NOMO-1 treated with DMSO at 0.1 percent for 48 hours (cell line): ENCODE results near the gene IL22RA2.

Experiments
- DNase-seq: peaks from one replicate; lab custom pipeline; 2025; ENCODE audit not compliant: unreplicated experiment; lab: John Stamatoyannopoulos, UW

IL22RA2 gene

GRCh38 chr6:137197684-137198645, 24.5 kb upstream of the IL22RA2 start:
- DNase-seq = no peak

DNA sequence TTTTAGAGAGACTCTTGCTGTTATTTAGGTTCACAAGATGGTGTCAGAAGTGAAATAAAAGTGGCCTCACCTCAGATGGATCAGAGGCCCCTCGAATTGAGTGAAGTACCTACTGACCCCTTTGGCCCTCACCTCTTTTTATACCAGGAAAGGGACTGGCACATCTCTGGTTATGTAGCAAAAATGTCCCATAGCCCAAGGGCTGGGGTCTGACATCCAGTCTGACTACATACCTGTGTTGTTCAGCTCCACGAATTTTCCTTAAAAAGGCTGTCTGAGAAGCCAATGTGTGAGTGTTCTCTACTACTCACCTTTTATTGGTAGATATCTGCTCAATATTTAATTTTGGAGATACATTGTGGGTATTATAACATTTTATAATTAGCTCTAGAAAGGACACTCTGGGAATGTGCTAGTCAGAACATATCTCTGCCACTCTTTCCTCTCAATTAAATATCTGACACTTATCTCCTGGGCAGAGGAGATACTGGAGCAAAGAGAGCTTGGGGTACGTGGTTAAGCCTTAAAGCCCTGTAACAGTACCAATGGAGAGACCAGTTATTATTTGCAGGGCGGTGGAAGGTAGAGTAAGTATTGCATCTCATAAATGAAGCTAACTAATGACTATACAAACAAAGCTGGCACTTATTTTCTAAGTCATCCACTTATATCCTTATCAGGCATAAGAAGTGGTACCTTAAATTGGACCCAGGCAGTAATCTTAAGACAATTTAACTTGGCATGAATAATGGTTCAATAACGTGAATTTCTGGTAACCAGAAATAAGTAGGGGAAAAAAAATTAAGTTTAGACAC, 20.0 kb upstream of the IL22RA2 start:
- no peak for DNase-seq

DNA sequence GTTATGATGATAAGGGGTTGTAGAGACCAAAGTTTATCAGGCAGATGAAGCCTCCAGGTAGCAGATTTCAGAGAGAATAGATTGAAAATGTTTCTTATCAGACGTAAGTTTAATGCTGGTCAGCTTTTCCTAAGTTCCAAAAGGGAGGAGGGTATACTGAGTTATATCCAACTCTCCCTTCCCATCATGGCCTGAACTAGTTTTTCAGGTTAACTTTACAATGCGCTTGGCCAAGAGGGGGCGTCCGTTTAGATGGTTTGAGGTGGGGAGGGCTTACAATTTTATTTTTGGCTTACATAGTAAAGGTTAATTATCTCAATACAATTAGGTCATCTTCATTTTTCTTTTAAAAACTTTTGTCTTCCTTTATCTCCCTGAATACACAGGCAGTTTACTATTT, 19.4 kb upstream of the IL22RA2 start:
- DNase-seq = no peak

GRCh38 chr6:137191670-137192069, 18.2 kb upstream of the IL22RA2 start:
- DNase-seq = no peak

- no peak for DNase-seq
Measured at GRCh38 chr6:137191236-137191635, 17.8 kb upstream of the IL22RA2 start.

DNA sequence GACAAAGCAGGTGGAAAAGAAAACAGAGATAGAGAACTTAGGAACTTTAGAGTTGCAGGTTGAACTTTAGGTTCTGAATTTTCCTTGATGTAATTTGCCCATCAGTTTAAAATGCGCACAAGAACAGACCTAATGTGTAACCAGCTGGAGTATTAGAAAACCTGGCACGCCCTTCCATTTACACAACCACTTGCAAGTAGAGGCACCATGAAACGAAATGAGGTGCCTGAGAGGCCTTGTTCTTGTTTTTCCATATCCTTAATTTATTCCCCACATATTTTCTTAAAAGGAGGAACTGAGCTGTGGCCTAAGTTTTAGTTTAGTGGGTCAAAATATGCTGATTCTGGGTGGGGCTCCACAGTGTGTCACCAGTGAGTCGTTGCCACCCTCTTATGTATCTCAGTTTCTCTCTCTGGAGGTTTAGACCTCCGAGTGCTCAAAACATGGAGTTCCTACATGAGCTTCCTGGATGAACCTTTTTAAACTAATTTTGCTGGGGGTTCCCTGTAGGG, 17.2 kb upstream of the IL22RA2 start:
- no peak for DNase-seq

GRCh38 chr6:137188855-137189254, 15.4 kb upstream of the IL22RA2 start:
- no peak for DNase-seq

- no peak for DNase-seq
Measured at GRCh38 chr6:137185290-137185689, 11.8 kb upstream of the IL22RA2 start.

- no peak for DNase-seq
Measured at GRCh38 chr6:137182654-137183073, 9.2 kb upstream of the IL22RA2 start.

DNA sequence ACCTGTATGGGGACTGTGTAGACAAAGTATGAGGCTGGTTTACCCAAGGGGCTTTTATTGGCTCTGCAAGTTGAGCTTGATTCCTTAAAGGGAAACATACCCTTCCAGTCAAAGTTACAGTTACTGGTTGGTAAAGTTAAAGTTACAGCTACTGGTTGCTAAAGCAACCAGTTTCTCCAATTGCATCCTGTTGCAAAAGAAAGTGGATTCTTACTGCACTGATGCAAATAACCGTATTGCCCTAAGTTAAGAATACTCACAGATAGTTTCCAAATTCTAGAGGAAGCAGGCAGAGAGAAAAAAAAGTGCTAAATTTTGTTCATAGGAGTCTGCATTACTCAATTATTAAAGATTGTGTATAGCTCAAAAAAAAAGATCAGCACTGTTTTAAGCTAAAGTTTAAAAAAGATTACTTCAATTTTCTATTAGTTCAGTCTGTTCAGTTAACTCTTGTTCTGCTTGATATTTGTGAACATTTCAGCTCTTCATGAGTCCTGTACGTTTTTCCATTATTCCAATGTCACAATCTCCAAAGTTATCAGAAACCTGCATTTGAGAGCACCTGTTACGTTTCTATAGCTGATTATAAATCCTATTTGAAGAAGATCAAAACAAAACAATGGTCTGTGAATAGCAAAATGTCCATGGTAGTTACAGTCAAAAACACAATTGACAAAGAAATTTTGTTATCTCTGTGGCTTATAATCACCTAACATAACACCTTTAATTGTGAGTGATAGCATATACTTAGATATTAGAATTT, 8.6 kb upstream of the IL22RA2 start:
- peak; percentile 74 for DNase-seq

DNA sequence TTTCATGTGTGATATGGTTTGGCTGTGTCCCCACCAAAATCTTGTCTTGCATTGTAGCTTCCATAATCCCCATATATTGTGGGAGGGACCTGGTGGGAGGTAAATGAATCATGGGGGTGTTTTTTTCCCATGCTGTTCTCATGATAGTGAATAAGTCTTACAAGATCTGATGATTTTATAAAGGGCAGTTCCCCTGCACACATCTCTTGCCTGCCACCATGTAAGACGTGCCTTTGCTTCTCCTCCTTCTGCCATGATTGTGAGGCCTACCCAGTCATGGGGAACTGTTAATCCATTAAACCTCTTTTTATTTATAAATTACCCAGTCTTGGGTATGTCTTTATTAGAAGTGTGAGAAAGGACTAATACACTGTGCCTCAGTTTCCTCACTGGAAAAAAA, 4.2 kb upstream of the IL22RA2 start:
- DNase-seq = no peak

GRCh38 chr6:137176729-137177128, 3.3 kb upstream of the IL22RA2 start:
- DNase-seq = no peak

DNA sequence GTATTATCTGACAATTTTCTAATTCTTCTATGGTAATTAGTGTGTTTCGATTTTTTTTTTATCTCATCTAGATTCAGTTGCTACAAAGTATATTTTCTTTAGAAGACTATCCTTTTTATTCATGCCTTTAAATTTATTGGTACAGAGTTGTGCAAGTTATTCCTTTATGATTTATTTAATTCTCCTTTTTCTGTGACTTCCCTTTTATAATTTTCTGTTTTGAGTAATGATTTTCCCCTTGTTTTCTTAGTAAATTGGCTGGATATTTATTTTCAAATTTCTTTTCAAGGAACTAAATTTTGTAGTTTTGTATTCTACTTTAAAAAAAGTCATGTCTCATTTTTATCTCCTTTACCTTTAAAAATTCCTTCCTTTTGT, 2.4 kb upstream of the IL22RA2 start:
- peak; percentile 57 for DNase-seq

- no peak for DNase-seq
Measured at GRCh38 chr6:137175157-137175867, 1.9 kb upstream of the IL22RA2 start.

GRCh38 chr6:137172734-137173431, 561 bp downstream of the IL22RA2 start:
- DNase-seq = no peak

DNA sequence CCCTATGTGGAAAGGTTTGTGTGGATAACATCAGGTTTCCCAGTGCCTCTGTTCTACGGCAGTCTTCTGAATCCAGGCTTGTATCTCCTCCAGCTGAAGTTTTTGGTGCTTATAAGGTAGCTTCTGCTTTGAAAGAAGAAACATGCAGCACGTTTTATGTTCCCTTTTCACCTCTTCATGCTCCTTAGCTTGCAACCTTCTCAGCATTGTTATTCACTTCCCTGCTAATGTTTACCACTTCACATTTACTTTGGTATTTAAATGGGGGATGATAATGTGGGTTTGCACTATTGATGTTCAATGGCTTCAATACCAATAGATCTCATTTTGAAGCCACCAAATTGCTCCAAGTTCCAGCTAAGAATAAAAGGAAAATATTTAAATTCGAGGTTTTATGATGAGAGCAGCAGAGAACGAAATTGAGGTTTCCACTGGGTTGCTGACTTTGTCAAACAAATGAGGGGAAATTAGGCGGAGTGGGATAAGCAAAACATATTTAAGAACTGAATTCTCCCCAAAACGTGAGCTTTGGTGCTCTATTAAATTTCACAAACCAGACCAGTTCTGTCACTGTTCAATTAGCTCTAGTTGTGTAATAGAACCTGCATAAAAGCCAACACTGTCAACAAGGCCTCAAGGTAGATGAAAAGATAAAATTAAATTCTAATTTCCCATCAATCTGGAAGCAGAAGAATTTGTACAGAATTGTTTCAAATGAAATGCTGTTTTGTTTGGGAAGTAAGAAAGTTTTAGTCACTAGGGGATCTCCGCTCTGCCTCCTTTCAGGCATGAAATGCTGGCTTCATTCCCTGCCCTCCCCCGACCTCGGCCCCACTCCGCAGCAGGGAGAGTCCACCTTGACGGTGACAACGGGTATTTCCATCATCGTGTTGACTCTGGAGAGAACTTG, 1.4 kb downstream of the IL22RA2 start:
- DNase-seq = peak; percentile 34

- DNase-seq = no peak
Measured at GRCh38 chr6:137171053-137171374, 2.4 kb downstream of the IL22RA2 start.

DNA sequence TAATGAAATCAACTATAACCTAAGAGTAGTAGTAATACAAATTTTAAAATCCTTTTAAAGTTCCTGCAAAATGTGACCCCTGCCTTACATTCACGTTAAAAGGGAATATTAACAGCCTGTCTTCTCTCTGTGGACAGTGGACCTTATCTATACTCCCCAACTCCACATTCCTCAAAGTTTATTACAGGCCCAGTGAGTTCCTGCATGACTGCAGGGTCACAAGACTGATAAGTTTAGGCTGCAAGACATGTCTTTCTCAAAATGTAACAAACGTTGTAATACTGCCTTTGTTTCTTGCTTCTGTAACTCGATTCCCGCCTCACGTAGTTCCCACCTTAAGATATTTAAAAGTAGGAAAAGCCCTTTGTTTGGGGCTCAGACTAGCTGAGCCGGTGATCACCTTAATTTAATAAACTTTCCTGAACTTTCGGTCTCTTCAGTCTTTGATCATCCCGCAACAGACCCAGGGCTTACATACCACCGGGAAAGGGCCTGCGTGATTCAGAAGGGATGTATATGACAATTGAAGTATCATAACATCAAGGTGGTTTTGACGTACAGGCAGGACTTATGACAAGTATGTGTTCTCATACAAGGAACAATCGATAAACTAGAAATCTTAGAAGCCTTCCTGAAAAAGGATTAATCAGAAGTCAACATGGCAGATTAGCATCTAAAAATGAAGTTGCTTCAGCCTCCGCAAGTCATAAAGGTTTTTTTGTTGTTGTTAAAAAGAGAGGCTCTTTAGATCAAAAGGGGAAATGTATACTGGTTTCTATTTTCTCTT, 3.0 kb downstream of the IL22RA2 start:
- DNase-seq = no peak
